K562 (cell line): Measurements from ENCODE around the gene NCAM2. TPM values are rescaled to one million over a fixed set of nuclear protein-coding genes. Genes with fewer than 3 reads are reported as not detected.

ENCODE experiments used
- RERE ChIP-seq: sonication (generic); formaldehyde crosslinking; IDR thresholded peaks from 2 replicates; pipeline ENCODE4 v1.8.0; 2023; ENCODE audit warnings: missing genetic modification reagents, mild to moderate bottlenecking, borderline replicate concordance
- SAP30 ChIP-seq: fragments of 200-600 bp; sonication (generic); IDR thresholded peaks from 2 replicates; pipeline ENCODE4 v1.6.1; 2012; ENCODE audit warnings: borderline replicate concordance, low read depth, mild to moderate bottlenecking, moderate library complexity, low read length, control low read depth, inconsistent platforms; ENCODE audit not compliant: insufficient read depth, poor library complexity, severe bottlenecking
- ZNF609 ChIP-seq: sonication (generic); formaldehyde crosslinking; IDR thresholded peaks from 2 replicates; pipeline ENCODE4 v1.8.1; 2023; ENCODE audit warnings: missing genetic modification reagents, mild to moderate bottlenecking, borderline replicate concordance
- polyA plus RNA-seq, 8 experiments: library from polyadenylated mRNA; depleted of rRNA in 4 of 8; stranded (reverse) in 5 of 8; unstranded in 3 of 8; fragments of >200 nt; fragmentation: Nextera tagmentation in 2 of 8; fragmentation: Illumina TruSeq in 1 of 8; extraction: Ambion mirVana in 2 of 8; extraction: Trizol in 1 of 8; gene quantifications; 2 replicates each; pipeline versions ENCODE4 v1.2.1 to v1.2.3, GENCODE V29; 2011 to 2014; ENCODE audit warnings: inconsistent platforms in 1 of 8, missing spikeins in 1 of 8
- total RNA-seq, 7 experiments: library from RNA; depleted of rRNA in 6 of 7; stranded (reverse); fragments of >200 nt in 6 of 7; fragmentation: Illumina TruSeq in 2 of 7; extraction: Trizol in 2 of 7; gene quantifications; 2 replicates each; pipeline versions ENCODE4 v1.2.1 to v1.2.3, GENCODE V29; 2011 to 2021; ENCODE audit warnings: low replicate concordance in 1 of 7

Gene NCAM2
- total and polyA plus RNA-seq, 9 of the 15 experiments (the other 6 are each of a cell fraction or from before 2014, with no cell fraction given) = 14.0 to 58.2 (median 27.8) TPM

GRCh38 chr21:21079646-21080045, 81.4 kb downstream of the NCAM2 start (continued):
- no peak for TF ChIP-seq SAP30
- no peak for TF ChIP-seq ZNF609 (CRISPR knock-in tag)
- no peak for TF ChIP-seq RERE
